PC-9 (cell line): ENCODE measurements around the gene IGFBP4.

Source experiments
- EZH2 ChIP-seq: fragments of 200-600 bp; sonication (generic); IDR thresholded peaks from 2 replicates; pipeline ENCODE4 v1.8.0; 2017; ENCODE audit warnings: antibody characterized with exemption, low read depth
- TF ChIP-seq, protein P1 (sequence below): fragments of 200-600 bp; sonication (generic); conservative IDR thresholded peaks from 2 replicates; pipeline ENCODE4 v1.6.1; 2017; ENCODE audit warnings: mixed run types, antibody characterized with exemption, mild to moderate bottlenecking, moderate library complexity

DNA sequence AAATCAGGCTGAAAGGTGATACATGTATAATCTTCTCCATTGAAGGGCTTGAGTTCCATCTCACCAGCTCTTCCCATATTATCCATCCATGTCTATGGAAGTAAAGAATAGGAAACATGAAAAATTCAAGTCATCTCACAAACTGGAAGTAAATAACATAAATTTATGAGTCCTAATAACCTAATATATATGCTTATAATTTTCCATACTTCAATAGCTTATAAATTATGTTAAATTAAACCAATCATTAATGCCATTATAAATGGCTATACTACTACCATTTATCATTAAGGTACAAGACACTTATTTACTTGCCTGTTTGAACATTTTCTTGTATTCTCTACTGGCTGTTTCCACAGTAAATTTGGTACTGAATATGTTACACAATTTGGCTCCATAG lies 30.4 kb upstream of the IGFBP4 start:
- no peak for TF ChIP-seq EZH2
- TF ChIP-seq, protein P1, sequence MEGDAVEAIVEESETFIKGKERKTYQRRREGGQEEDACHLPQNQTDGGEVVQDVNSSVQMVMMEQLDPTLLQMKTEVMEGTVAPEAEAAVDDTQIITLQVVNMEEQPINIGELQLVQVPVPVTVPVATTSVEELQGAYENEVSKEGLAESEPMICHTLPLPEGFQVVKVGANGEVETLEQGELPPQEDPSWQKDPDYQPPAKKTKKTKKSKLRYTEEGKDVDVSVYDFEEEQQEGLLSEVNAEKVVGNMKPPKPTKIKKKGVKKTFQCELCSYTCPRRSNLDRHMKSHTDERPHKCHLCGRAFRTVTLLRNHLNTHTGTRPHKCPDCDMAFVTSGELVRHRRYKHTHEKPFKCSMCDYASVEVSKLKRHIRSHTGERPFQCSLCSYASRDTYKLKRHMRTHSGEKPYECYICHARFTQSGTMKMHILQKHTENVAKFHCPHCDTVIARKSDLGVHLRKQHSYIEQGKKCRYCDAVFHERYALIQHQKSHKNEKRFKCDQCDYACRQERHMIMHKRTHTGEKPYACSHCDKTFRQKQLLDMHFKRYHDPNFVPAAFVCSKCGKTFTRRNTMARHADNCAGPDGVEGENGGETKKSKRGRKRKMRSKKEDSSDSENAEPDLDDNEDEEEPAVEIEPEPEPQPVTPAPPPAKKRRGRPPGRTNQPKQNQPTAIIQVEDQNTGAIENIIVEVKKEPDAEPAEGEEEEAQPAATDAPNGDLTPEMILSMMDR: no peak
